Gastroesophageal sphincter (tissue), 4 donors: ENCODE measurements around the gene PATE2. TPM values are rescaled to one million over a fixed set of nuclear protein-coding genes. Genes with fewer than 3 reads are reported as not detected.

Source experiments
- ATAC-seq: fragments of 150-250 bp; one replicate; pipeline ENCODE4 v1.9.1; 2016; ENCODE audit warnings: mild to moderate bottlenecking, moderate library complexity
- H3K27ac ChIP-seq, 4 donors: fragments of 200-600 bp; sonication (generic) in 3 of 4; 1 replicate in 3 of 4; 2 replicates in 1 of 4; pipeline ENCODE4 v1.5.1; 2016 to 2019
- H3K27me3 ChIP-seq: fragments of 200-600 bp; sonication (generic); one replicate; pipeline ENCODE4 v1.5.1; 2019
- H3K36me3 ChIP-seq, 2 donors: fragments of 200-600 bp; sonication (generic); one replicate each; pipeline ENCODE4 v1.5.1; 2019; ENCODE audit warnings: control low read depth in 1 of 2
- H3K4me1 ChIP-seq, 3 donors: fragments of 200-600 bp; sonication (generic); 1 replicate in 2 of 3; 2 replicates in 1 of 3; pipeline ENCODE4 v1.5.1; 2016 to 2019; ENCODE audit warnings: control low read depth in 2 of 3
- H3K4me3 ChIP-seq, 2 donors: fragments of 200-600 bp; sonication (generic); one replicate each; pipeline ENCODE4 v1.5.1; 2019; ENCODE audit warnings: mild to moderate bottlenecking in 1 of 2, moderate library complexity in 1 of 2
- H3K9me3 ChIP-seq, 3 donors: fragments of 200-600 bp; sonication (generic); one replicate each; pipeline ENCODE4 v1.5.1; 2017 to 2019; ENCODE audit warnings: control low read depth in 2 of 3
- CTCF ChIP-seq, 4 experiments: fragments of 200-600 bp in 2 of 4; fragments of 450-650 bp in 2 of 4; sonication (generic) in 1 of 4; IDR thresholded peaks; one replicate each; pipeline ENCODE4 v1.5.1; 2017 to 2019; ENCODE audit warnings: antibody characterized with exemption in 4 of 4, mild to moderate bottlenecking in 2 of 4, moderate library complexity in 2 of 4
- EP300 ChIP-seq: sonication (generic); formaldehyde crosslinking; IDR thresholded peaks from one replicate; pipeline ENCODE4 v1.6.1; 2017; ENCODE audit warnings: antibody characterized with exemption, mild to moderate bottlenecking
- POLR2A ChIP-seq, 2 donors: fragments of 450-650 bp; IDR thresholded peaks; one replicate each; pipeline ENCODE4 v1.6.1; 2017; ENCODE audit warnings: antibody characterized with exemption in 2 of 2, mild to moderate bottlenecking in 2 of 2, moderate library complexity in 1 of 2
- POLR2AphosphoS5 ChIP-seq: sonication (generic); formaldehyde crosslinking; IDR thresholded peaks from one replicate; pipeline ENCODE4 v1.6.1; 2017; ENCODE audit warnings: antibody characterized with exemption
- WGBS, 2 donors: methylation state at CpG; one replicate each; pipeline ENCODE4 v1.1.5; 2018; ENCODE audit warnings: low coverage in 1 of 2; 5-methylcytosine and 5-hydroxymethylcytosine counted together
- total RNA-seq, 4 donors: library from RNA; depleted of rRNA; stranded (reverse); fragments of >200 nt; gene quantifications; one replicate each; pipeline ENCODE4 v1.1.0, GENCODE V29; 2016

The PATE2 gene
- total RNA-seq, 4 donors from 2014 or later = 0.13 TPM; not detected in 3

- no peak for ATAC-seq
- H3K4me3 ChIP-seq = no peak overlapping the region
- no peaks in the 10 kb centered on the region for H3K27me3 ChIP-seq
- TF ChIP-seq CTCF (IDR thresholded peaks at IDR 0.05) (no peak), POLR2A (IDR thresholded peaks at IDR 0.05) (no peak), EP300 (no peak), POLR2AphosphoS5 (no peak)
- no peak overlapping the region for H3K27ac ChIP-seq
- no peaks in the 10 kb centered on the region for H3K4me1 ChIP-seq
- no peaks in the 10 kb centered on the region for H3K36me3 ChIP-seq
- H3K9me3 ChIP-seq = peaks cover 0 to 10% (median 0%) of the 10 kb centered on the region in 3 donors
These were observed 38.0 kb downstream of the PATE2 start for GRCh38 chr11:125740617-125741016.

- ATAC-seq = no peak
- Histone ChIP-seq H3K4me3 (no peak overlapping the region), H3K4me1 (no peaks in the 10 kb centered on the region), H3K27ac (no peak overlapping the region), H3K27me3 (no peaks in the 10 kb centered on the region), H3K36me3 (no peaks in the 10 kb centered on the region), H3K9me3 (no peaks in the 10 kb centered on the region)
- 63 to 65% methylated on average over 2 to 3 of the region's 3 CpGs for WGBS, 2 donors
- no peak for TF ChIP-seq EP300
- no peak for TF ChIP-seq POLR2A (IDR thresholded peaks at IDR 0.05)
- TF ChIP-seq POLR2AphosphoS5 = no peak
- no peak for TF ChIP-seq CTCF (IDR thresholded peaks at IDR 0.05)
These were observed 49.7 kb downstream of the PATE2 start for GRCh38 chr11:125728969-125729368.

Other genes with a start within 250 kb of the PATE2 start
- gene EI24, start 209.4 kb downstream of the PATE2 start, total RNA-seq = 10 to 100 TPM; 62.2 to 86.0 (median 83.0) TPM
- gene STT3A, start 186.0 kb downstream of the PATE2 start, total RNA-seq = 10 to 100 TPM; 58.2 to 71.4 (median 60.9) TPM
- 1 to 10 TPM in 3 of 4 donors, under 1 TPM in 1; 0.94 to 3.0 (median 2.2) TPM for gene CHEK1, start 153.7 kb downstream of the PATE2 start, total RNA-seq
- gene ACRV1, start 98.0 kb downstream of the PATE2 start, total RNA-seq = not detected
- gene PATE1, start 32.5 kb downstream of the PATE2 start, total RNA-seq = under 1 TPM in 1 of 4 donors, not detected in 3; 0.27 TPM
- not detected for gene PATE3, start 9.3 kb upstream of the PATE2 start, total RNA-seq
- not detected for gene PATE4, start 54.5 kb upstream of the PATE2 start, total RNA-seq
- 1 to 10 TPM; 4.2 to 9.8 (median 6.4) TPM for gene HYLS1, start 108.8 kb upstream of the PATE2 start, total RNA-seq
- gene PUS3, start 124.4 kb upstream of the PATE2 start, total RNA-seq = 10 to 100 TPM in 1 of 4 donors, 1 to 10 TPM in 3; 7.8 to 15.9 (median 9.1) TPM
- under 1 TPM in 1 of 4 donors, not detected in 3; 0.08 TPM for gene DDX25, start 125.7 kb upstream of the PATE2 start, total RNA-seq
- not detected for gene VSIG10L2, start 167.2 kb upstream of the PATE2 start, total RNA-seq